A204.1 (cell line): ENCODE data around the gene TMEM141.
"Not testable (repeated sequence)": the region's sequence is repeated elsewhere in the genome, so short reads cannot be mapped to it uniquely, and the experiment has no call there.

Experiments
- FAIRE-seq: peaks from 2 replicates; lab custom pipeline; 2012; peaks lifted over from hg19 to GRCh38; lab: Jason Lieb, UNC

Gene TMEM141

GRCh38 chr9:136773386-136774044 is 17.6 kb upstream of the TMEM141 start:
- FAIRE-seq = no peak

GRCh38 chr9:136774416-136775045 is 16.6 kb upstream of the TMEM141 start:
- no peak for FAIRE-seq

GRCh38 chr9:136775191-136775590 is 16.0 kb upstream of the TMEM141 start:
- FAIRE-seq = no peak

- FAIRE-seq = no peak
Measured at GRCh38 chr9:136776947-136777346, 14.2 kb upstream of the TMEM141 start.

GRCh38 chr9:136777359-136777758 is 13.8 kb upstream of the TMEM141 start:
- FAIRE-seq = no peak

- no peak for FAIRE-seq
Measured at GRCh38 chr9:136779808-136780207, 11.3 kb upstream of the TMEM141 start.

GRCh38 chr9:136782452-136782851 is 8.7 kb upstream of the TMEM141 start:
- no peak for FAIRE-seq

- peak; percentile 72 for FAIRE-seq
Measured at GRCh38 chr9:136784249-136784996, 6.7 kb upstream of the TMEM141 start.

GRCh38 chr9:136784997-136785361 is 6.2 kb upstream of the TMEM141 start:
- no peak for FAIRE-seq

GRCh38 chr9:136785565-136786355 is 5.4 kb upstream of the TMEM141 start:
- not testable (repeated sequence) for FAIRE-seq

- FAIRE-seq = no peak
Measured at GRCh38 chr9:136786451-136786850, 4.7 kb upstream of the TMEM141 start.

- FAIRE-seq = not testable (repeated sequence)
Measured at GRCh38 chr9:136786983-136787382, 4.2 kb upstream of the TMEM141 start.

GRCh38 chr9:136787690-136788400 is 3.3 kb upstream of the TMEM141 start:
- FAIRE-seq = no peak

GRCh38 chr9:136788644-136789522 is 2.3 kb upstream of the TMEM141 start:
- FAIRE-seq = not testable (repeated sequence)

GRCh38 chr9:136789523-136789937 is 1.6 kb upstream of the TMEM141 start:
- FAIRE-seq = no peak

- FAIRE-seq = no peak
Measured at GRCh38 chr9:136791516-136792276, 552 bp downstream of the TMEM141 start.

GRCh38 chr9:136792321-136793085 is 1.4 kb downstream of the TMEM141 start:
- no peak for FAIRE-seq

- no peak for FAIRE-seq
Measured at GRCh38 chr9:136793086-136793946, 2.2 kb downstream of the TMEM141 start.
